Immature natural killer cell (primary cell): ENCODE measurements around the gene CELF4. TPM values are rescaled to one million over a fixed set of nuclear protein-coding genes. Genes with fewer than 3 reads are reported as not detected.

ENCODE experiments used
- DNase-seq, 3 donors: peaks; one replicate each; pipeline ENCODE4 v3.0.0; 2022; ENCODE audit warnings: mixed read lengths in 1 of 3
- H3K27ac Mint-ChIP-seq, 6 donors: one replicate each; pipeline ENCODE4 v1.8.0; 2020; ENCODE audit warnings: mixed read lengths in 6 of 6, mild to moderate bottlenecking in 5 of 6, inconsistent platforms in 4 of 6, moderate library complexity in 3 of 6
- H3K27me3 Mint-ChIP-seq, 3 donors: one replicate each; pipeline ENCODE4 v1.8.0; 2020 to 2021; ENCODE audit warnings: low read depth in 3 of 3, mild to moderate bottlenecking in 3 of 3, mixed read lengths in 3 of 3, moderate library complexity in 3 of 3, inconsistent platforms in 1 of 3
- H3K36me3 Mint-ChIP-seq, 3 donors: one replicate each; pipeline ENCODE4 v1.8.0; 2020; ENCODE audit warnings: mixed read lengths in 3 of 3, inconsistent platforms in 2 of 3, mild to moderate bottlenecking in 2 of 3
- H3K4me1 Mint-ChIP-seq, 2 donors: one replicate each; pipeline ENCODE4 v1.8.0; 2020; ENCODE audit warnings: inconsistent platforms in 2 of 2, mild to moderate bottlenecking in 2 of 2, mixed read lengths in 2 of 2, moderate library complexity in 1 of 2
- H3K4me3 Mint-ChIP-seq, 5 donors: one replicate each; pipeline ENCODE4 v1.8.0; 2020; ENCODE audit warnings: mild to moderate bottlenecking in 5 of 5, mixed read lengths in 5 of 5, inconsistent platforms in 3 of 5, moderate library complexity in 3 of 5
- H3K9me3 Mint-ChIP-seq, 6 donors: one replicate each; pipeline ENCODE4 v1.8.0; 2020; ENCODE audit warnings: mild to moderate bottlenecking in 6 of 6, mixed read lengths in 6 of 6, inconsistent platforms in 4 of 6, moderate library complexity in 3 of 6
- polyA plus RNA-seq, 3 donors: library from polyadenylated mRNA; unstranded; fragments of 300-500 nt; fragmentation: Illumina TruSeq; gene quantifications; one replicate each; pipeline ENCODE4 v1.2.3, GENCODE V29; 2021

CELF4 gene
- polyA plus RNA-seq, 3 donors from 2014 or later, result 0.07 to 0.13 TPM; not detected in 1

DNA sequence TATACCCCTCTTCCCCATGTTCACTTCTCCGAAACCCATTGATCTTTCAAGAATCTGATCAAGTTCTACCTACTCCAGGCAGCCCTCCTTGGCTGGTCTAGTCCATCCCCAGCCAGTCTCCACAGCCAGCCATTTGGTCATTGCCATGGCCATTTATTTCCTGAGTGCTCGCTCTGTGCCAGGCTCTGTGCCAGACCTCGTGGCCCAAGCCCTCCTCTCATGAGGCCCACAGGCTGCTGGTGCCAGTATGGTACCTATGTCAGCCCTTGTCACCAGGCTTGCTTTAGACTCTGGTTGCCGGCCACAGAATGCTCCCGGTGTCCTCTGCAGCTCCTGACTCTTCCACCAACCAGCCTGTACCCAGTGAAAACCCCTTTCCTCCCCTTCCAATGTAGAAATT is 78.8 kb downstream of the CELF4 start:
- Mint-ChIP-seq H3K27me3 (peaks cover 5 to 19% (median 14%) of the 10 kb centered on the region in 3 donors), H3K27ac (no peak overlapping the region), H3K9me3 (peaks cover 0 to 5% (median 1%) of the 10 kb centered on the region in 6 donors), H3K4me3 (no peak overlapping the region), H3K36me3 (peaks cover 0 to 4% (median 3%) of the 10 kb centered on the region in 3 donors), H3K4me1 (no peaks in the 10 kb centered on the region)
- DNase-seq, result no peak

DNA sequence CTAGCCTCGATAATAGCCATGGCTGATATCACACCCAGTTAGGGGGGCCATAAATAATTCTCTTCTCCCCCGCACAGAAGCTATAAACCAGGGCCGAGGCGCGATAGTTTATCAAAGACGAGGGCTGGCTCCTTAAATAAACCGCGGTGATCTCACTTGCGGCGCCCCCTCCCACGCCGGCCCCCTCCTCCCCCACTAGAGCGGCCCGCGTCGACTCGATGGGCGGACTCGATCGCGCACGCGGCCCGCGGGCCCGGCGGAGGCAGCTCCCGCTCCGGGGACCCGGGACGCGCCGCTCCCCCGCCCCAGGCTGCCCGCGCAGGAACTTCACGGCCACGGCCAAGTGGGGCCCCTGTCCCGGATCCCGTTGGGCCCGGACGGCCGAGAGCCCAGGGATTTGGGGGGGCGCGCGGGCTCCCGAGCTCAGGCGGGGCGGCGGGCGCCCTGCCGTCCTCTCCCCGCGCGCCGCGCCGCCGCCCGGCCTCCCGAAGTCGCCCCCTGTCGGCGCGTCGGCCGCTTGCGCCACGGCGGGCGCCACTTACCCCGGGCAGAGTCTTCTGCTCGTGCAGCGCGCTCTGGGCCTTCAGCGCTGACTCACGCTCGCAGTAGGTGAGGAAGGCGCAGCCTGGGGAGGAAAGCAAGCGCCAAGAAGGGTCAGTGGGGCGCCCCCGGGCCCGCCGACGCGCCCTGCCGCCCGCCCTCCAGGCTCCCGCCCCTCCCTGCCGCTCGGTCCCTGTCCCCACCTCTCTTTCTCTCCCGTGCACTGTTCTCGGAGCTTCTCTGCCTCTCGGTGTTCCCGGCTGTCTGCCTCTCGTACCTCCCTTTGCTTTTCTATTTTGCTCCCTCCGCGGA is 80.4 kb downstream of the CELF4 start:
- H3K4me1 Mint-ChIP-seq, result no peaks in the 10 kb centered on the region
- peaks cover 7 to 21% (median 14%) of the 10 kb centered on the region in 3 donors for H3K27me3 Mint-ChIP-seq
- no peak overlapping the region for H3K4me3 Mint-ChIP-seq
- H3K36me3 Mint-ChIP-seq, result peaks cover 0 to 4% (median 3%) of the 10 kb centered on the region in 3 donors
- no peak for DNase-seq
- H3K27ac Mint-ChIP-seq, result no peak overlapping the region
- peaks cover 0 to 5% (median 1%) of the 10 kb centered on the region in 6 donors for H3K9me3 Mint-ChIP-seq

DNA sequence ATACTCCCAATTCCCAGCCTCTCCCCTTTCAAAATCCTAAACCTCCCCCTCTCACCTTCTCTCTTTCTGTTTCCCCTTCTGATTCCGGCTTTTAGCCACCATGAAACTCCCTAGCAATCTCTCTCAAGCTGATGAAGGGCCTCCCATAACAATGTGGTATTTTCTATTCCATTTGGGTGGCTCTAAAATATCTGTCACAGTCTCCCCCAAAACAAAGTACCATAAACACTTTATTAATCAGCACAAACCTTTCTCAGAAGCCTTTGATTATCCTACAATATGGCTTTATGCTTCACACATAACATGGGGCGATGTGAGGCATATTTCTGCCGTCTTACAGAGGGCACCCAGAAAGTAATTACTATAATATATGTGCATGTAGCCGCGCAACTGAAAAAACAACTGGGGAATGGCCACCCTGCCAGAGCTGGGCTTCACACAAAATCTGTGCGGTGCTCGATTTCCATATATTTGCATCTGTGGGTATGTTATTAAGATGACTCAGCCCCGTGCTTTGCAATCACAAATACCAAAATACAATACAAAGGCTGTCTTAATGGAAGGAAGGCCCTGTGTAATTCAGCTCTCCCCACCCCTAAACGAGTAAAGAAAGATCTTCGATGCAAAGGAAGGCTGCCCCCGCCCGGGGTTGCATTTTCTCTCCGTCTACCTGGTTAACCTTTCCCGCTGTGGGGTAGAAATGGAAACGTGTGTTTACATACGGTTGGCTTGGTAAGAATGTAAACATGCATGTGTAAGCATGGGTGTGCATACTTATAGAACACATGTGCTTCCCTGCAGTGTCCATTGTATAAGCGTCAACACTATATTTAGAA is 81.4 kb downstream of the CELF4 start:
- Mint-ChIP-seq H3K4me3 (peak overlapping the region in 2 of 5 donors; percentile 7 to 9), H3K4me1 (no peaks in the 10 kb centered on the region), H3K27ac (no peak overlapping the region), H3K9me3 (peaks cover 0 to 6% (median 2%) of the 10 kb centered on the region in 6 donors), H3K36me3 (peaks cover 0 to 4% (median 3%) of the 10 kb centered on the region in 3 donors), H3K27me3 (peaks cover 7 to 21% (median 14%) of the 10 kb centered on the region in 3 donors)
- no peak for DNase-seq

DNA sequence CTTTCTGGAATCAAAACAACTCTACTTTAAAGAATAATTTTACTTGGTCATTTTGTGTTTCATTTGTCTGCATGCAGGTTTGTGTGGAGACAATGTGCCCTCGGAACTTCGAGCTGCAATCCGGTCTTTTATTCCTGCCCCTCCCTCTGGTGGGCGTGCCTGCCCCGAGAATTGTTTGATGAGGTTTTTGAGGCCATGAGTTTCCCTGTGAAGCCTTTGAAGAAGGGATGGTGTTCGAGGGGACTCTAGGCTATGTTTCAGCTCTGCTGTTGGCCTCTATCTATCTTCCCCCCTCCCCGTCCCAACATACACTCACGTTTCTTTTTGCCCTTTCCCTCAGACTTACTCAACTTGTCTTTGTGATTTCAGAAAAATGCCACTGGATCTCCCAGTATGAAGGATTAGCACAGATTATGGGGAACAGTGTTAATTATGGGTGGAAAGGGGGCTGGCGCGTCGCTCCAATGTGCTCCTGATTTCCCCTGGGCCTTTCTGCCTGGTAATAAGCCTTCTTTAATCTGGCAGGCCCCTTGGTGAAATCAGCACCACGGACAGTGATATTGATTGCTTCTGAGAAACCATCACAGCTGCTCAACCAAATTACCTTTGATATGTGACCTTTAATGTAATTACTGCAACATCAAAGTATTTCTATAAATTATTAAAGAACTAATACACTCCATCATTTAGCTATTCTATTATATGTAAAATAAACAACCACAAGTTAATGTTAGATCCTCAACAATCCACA is 82.2 kb downstream of the CELF4 start:
- peaks cover 0 to 6% (median 2%) of the 10 kb centered on the region in 6 donors for H3K9me3 Mint-ChIP-seq
- H3K27ac Mint-ChIP-seq, result no peak overlapping the region
- DNase-seq, result no peak
- H3K4me1 Mint-ChIP-seq, result no peaks in the 10 kb centered on the region
- H3K36me3 Mint-ChIP-seq, result peaks cover 0 to 4% (median 3%) of the 10 kb centered on the region in 3 donors
- peaks cover 7 to 21% (median 14%) of the 10 kb centered on the region in 3 donors for H3K27me3 Mint-ChIP-seq
- H3K4me3 Mint-ChIP-seq, result no peak overlapping the region

DNA sequence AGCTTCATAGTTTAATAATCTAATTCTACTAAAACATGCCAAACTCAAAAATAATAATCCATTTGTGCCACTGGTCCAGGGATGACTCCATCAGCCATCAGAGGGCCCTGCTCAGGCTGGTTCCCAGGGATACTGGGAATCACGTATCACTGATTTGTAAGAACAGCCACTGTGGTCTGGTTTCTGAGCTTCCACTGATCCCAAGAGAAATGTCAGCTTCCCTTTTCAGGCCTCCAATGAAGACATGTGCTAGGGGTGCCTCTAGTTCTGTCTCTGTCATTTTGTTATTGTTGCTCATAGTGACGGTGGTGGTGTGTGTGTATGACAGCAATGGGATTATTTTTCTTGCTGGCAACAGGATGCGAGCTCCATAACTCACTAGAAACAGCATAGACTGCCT is 83.2 kb downstream of the CELF4 start:
- no peak overlapping the region for H3K4me3 Mint-ChIP-seq
- no peak overlapping the region for H3K27ac Mint-ChIP-seq
- peaks cover 7 to 18% (median 13%) of the 10 kb centered on the region in 3 donors for H3K27me3 Mint-ChIP-seq
- no peaks in the 10 kb centered on the region for H3K4me1 Mint-ChIP-seq
- DNase-seq, result no peak
- H3K9me3 Mint-ChIP-seq, result peaks cover 0 to 5% (median 1%) of the 10 kb centered on the region in 6 donors
- peaks cover 0 to 4% (median 3%) of the 10 kb centered on the region in 3 donors for H3K36me3 Mint-ChIP-seq

DNA sequence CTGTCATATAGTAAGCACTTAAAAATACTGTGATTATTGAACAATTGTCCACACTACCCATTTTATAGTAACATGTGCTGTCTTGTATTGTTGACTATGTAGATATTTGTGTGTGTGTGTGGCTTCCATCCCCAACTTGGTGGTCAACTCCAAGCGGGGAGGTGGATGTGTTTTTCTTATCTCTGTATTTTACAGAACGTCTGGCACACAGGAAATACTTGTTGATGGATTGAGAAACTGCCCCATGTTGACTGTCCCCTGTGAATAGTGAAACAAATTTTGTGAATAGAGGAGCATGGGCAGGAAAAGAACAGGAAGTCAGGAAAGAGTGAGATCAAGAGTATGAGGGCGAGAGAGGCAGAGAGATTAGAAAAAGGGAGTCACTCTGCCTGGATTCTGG is 83.6 kb downstream of the CELF4 start:
- Mint-ChIP-seq H3K36me3 (peaks cover 0 to 4% (median 3%) of the 10 kb centered on the region in 3 donors), H3K4me1 (no peaks in the 10 kb centered on the region), H3K4me3 (no peak overlapping the region), H3K27me3 (peaks cover 7 to 14% (median 14%) of the 10 kb centered on the region in 3 donors), H3K27ac (no peak overlapping the region), H3K9me3 (peaks cover 0 to 5% (median 1%) of the 10 kb centered on the region in 6 donors)
- no peak for DNase-seq

DNA sequence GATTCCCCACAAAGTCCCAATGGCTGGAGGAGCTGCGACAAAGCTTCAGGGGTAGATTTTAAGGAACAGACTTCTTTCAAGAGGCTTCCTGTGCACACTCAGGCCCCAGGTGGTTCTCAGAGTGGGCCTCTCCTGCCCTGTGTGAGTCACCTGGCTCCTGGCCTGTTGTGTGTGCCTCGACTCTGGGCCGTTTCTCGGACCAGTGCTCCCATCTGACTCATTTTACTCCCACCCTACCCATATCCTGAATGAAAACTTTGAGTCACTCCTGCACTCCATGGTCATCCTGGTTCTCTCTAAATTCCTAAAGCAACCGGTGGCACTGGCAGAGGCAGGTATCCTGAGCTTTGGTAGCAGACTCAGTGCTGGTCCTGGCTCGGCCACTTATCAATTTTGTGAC is 84.1 kb downstream of the CELF4 start:
- peaks cover 0 to 5% (median 1%) of the 10 kb centered on the region in 6 donors for H3K9me3 Mint-ChIP-seq
- DNase-seq, result no peak
- H3K4me1 Mint-ChIP-seq, result no peaks in the 10 kb centered on the region
- H3K36me3 Mint-ChIP-seq, result peaks cover 0 to 4% (median 3%) of the 10 kb centered on the region in 3 donors
- no peak overlapping the region for H3K27ac Mint-ChIP-seq
- H3K27me3 Mint-ChIP-seq, result peaks cover 4 to 14% (median 10%) of the 10 kb centered on the region in 3 donors
- no peak overlapping the region for H3K4me3 Mint-ChIP-seq

DNA sequence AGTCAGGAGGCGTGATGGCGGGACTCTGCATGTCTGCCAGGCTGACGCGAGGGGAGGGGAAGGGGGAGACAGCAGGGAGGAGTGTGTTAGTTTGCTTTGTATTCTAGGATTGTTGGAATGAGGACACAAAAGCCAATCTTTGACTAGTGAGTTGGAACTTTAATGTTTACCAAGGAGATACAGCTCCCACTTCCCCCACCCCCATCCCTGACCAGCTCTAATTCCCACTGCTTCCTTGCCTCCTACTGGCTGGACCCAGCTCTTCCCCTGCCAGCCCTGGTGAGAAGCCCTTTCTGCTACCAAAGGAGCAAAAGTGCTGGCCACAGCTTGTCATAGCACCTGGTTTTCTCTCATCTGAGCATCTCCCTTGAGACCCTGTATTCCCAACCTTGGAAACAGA is 84.5 kb downstream of the CELF4 start:
- no peak for DNase-seq
- Mint-ChIP-seq H3K36me3 (peaks cover 0 to 4% (median 3%) of the 10 kb centered on the region in 3 donors), H3K9me3 (peaks cover 0 to 4% (median 1%) of the 10 kb centered on the region in 6 donors), H3K27me3 (peaks cover 4 to 12% (median 5%) of the 10 kb centered on the region in 3 donors), H3K4me1 (no peaks in the 10 kb centered on the region), H3K4me3 (no peak overlapping the region), H3K27ac (no peak overlapping the region)

DNA sequence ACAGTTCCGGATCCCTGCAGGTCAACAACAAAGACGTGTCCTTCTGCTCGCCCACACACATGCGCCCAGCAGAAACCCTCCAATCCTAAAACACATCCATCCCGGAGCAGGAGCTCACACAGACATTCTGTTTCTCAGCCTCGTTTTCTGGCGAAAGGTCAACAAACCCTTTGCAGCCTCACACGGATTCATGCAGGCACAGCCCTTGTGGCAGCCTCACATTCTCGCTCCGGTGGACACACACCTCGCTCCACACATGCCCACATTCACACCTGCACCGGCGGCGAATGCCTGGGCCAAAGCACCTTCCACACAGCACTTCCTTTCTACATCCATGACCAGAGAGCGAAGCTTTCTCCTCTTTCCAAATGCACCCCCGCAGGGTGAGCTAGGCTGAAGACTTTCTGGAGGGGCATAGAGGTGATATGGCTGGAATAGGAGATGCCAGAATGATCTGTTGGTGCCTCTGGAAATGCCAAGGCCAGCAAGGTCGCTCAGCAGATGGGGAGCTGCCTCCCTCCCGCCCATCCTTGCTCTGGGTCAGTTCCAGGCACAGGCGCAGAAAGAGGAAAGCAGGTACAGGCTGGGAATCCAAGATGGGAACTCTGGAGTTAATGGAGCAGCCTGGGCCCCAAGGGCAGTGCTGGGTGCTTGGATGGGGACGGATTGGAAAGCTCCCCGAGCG is 88.8 kb downstream of the CELF4 start:
- Mint-ChIP-seq H3K27me3 (peaks cover 2 to 4% (median 3%) of the 10 kb centered on the region in 3 donors), H3K9me3 (peaks cover 0 to 3% (median 0%) of the 10 kb centered on the region in 6 donors), H3K4me3 (no peak overlapping the region), H3K4me1 (no peaks in the 10 kb centered on the region), H3K27ac (no peak overlapping the region), H3K36me3 (no peaks in the 10 kb centered on the region)
- no peak for DNase-seq

DNA sequence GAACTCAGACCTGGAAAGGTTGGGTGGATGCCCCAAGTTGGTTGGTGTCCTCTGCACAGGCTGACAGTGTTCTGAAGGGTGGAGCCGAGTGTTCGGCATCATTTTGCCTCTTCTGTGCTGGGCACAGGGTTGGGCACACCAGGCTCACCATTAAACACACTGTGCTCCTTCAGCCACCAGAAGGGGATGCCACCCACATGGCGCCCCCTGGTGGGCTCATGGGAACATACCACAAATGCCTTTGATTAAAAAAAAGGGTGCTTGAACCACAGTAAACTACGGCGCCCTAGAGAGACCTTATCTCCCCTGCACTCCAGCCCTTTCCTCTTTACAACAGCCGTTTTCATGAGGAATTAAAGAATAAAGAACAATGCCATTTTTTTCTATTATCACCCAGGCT is 89.4 kb downstream of the CELF4 start:
- no peak for DNase-seq
- peaks cover 0 to 4% (median 0%) of the 10 kb centered on the region in 6 donors for H3K9me3 Mint-ChIP-seq
- H3K4me3 Mint-ChIP-seq, result no peak overlapping the region
- peaks cover 2 to 6% (median 4%) of the 10 kb centered on the region in 3 donors for H3K27me3 Mint-ChIP-seq
- H3K36me3 Mint-ChIP-seq, result no peaks in the 10 kb centered on the region
- H3K27ac Mint-ChIP-seq, result no peak overlapping the region
- H3K4me1 Mint-ChIP-seq, result no peaks in the 10 kb centered on the region

DNA sequence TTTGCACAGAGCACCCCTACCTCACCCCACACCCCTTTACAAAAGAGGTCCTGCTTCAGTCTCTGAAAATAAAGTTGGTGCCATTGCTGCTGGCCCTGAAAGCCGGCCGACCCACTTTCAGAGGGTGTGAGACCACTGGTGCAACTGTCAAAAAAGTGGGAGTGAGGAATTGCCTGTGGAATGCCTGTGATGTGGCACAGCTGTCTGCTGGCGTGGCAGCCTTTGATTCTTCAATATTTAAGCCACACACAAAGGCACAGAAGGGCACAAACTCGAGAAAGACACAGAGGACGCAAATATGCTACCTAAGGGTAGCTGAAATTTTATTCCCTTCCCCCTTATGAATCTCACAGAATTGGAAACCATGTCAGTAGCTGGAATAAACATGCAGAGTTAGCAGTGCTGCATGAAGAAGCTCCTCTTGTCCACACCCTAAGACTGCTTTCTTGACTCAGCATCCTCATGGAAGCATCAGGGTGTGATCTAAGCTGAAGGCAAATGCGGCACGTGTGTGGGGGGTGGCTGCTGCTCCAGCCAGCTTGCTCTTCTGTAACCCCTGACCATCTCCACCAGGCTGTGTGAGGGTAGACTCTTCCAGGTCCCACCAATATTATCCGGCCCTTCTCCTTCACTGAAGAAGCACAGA is 92.3 kb downstream of the CELF4 start:
- peaks cover 0 to 1% (median 0%) of the 10 kb centered on the region in 6 donors for H3K9me3 Mint-ChIP-seq
- H3K4me1 Mint-ChIP-seq, result no peaks in the 10 kb centered on the region

DNA sequence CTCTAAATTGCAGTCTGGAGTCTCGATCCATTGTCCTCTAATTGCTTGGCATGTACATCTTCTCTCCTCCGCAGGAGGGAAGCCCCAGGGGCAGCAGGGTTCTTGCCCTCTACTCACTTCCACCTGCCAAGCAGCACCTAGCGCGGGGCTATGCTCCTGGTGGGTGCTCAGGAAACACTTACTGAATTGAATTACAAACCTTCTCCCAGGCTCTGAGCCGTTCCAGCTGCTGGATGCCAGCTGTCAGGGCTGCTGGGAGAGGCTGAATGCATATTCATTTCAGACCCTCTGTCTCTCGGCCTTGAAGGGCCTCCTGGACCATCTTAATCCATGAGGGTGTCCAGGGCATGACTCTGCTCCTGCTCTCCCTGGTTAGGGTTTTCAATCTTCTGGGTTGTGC is 94.0 kb downstream of the CELF4 start:
- Mint-ChIP-seq H3K4me3 (no peak overlapping the region), H3K9me3 (peaks cover 0 to 1% (median 0%) of the 10 kb centered on the region in 6 donors), H3K36me3 (no peaks in the 10 kb centered on the region), H3K27ac (no peak overlapping the region), H3K27me3 (peaks cover 0 to 7% (median 0%) of the 10 kb centered on the region in 3 donors), H3K4me1 (no peaks in the 10 kb centered on the region)
- no peak for DNase-seq

More for the DNA sequence above, 92.3 kb downstream of the CELF4 start:
- H3K27ac Mint-ChIP-seq, result no peak overlapping the region
- no peak for DNase-seq
- H3K36me3 Mint-ChIP-seq, result no peaks in the 10 kb centered on the region
- H3K27me3 Mint-ChIP-seq, result peaks cover 0 to 5% (median 2%) of the 10 kb centered on the region in 3 donors
- H3K4me3 Mint-ChIP-seq, result no peak overlapping the region
